Activated naive CD8-positive, alpha-beta T cell treated with anti-CD3 and anti-CD28 coated beads, Interleukin-2, amount 50 U/mL, for 16 hours (primary cell): ENCODE measurements around the gene NRF1.
"Not testable (repeated sequence)": the region's sequence is repeated elsewhere in the genome, so short reads cannot be mapped to it uniquely, and the experiment has no call there.

Experiments used
- DNase-seq: peaks from one replicate; pipeline ENCODE4 v3.0.0-alpha.2; 2020; ENCODE audit warnings: low read depth, low spot score

NRF1 gene

DNA sequence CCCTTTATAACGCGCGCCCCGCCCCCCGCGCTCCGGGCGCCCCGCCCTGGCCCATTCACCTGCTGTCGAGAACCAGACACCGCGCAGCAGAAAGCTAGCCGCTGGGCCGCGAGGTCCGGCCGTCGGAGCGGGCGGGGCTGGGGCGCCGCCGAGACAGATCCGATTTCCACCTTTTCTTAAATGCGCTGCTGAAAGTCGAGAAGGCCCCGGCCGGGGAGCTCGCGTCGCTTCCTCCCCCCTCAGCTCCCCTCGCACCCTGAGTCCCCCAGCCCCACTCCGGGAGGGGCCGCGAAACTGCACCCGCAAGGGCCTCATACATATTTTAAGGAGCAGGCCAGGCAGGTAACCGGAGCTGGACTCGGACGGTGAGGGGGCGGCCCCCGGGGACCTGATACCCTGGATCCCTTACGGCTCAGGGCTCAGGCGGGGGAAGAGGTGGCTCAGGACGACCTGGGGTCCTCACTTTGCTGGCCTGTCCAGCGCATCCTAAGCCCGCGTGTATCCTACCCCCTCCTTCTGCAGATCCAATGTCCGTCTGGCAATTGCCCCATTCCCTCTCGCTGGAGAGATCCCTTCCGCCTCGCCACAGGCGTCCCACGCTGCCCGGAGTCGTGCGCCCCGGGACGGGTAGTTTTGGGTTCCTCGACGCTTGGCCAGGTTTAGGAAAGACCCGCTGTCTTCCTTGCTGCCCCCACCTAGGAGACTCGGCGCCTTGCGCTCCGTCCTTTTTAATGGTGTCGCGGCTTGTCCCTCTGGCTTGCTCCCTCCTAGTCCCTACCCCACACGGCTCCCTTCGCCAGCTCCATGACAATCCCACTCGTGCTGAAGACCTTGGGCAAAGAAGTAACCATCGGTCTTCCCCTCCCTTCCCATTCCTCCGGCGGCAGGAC is 170.7 kb downstream of the NRF1 start:
- DNase-seq = no peak

GRCh38 chr7:129782818-129783583 is 171.5 kb downstream of the NRF1 start:
- DNase-seq = no peak

- no peak for DNase-seq
Measured at GRCh38 chr7:129783584-129783919, 172.0 kb downstream of the NRF1 start.

- DNase-seq = no peak
Measured at GRCh38 chr7:129784437-129784782, 172.9 kb downstream of the NRF1 start.

DNA sequence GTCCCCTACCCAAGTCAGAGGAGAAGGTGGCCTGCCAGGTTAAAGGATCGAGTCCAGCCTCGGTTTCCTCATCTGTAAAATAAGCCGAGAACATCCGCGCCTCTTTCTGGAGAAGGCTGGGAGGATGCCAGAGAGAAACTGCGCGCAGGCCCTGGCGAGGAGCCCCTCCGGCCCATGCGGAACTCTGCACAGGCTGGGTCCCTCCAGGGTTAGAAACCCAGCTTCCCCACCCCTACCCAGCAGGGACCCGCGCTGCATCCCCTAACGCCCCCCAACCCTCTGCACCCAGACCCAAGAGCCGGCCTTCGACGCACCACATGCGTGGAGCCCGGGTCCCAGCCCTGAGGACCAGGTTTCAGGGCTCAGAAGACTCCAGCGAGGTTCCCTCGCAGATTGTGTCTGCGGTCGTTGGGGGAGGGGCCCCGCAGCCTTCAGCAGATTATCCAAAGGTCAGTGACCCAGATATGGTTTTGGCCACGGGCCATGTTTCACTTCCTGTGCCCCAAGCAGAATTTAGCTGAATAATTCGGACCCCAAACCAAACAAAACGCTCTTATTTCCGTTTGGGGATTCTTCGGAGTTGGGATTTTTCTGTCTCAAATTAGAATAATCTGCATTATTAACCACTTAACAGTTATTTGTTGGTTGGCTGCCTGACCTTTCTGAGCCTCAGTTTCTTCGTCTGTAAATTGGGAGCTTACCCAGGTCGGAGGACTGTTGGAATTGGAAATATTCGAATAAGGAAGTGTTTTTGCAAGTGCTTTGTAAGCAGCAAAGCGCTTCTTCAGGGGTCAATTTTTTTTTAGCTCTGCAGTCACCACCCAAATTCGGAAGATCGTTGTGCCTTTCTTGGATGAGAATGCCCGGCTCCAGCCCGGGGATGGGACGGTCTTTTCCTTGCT is 173.5 kb downstream of the NRF1 start:
- no peak for DNase-seq

- DNase-seq = no peak
Measured at GRCh38 chr7:129785685-129786514, 174.4 kb downstream of the NRF1 start.

DNA sequence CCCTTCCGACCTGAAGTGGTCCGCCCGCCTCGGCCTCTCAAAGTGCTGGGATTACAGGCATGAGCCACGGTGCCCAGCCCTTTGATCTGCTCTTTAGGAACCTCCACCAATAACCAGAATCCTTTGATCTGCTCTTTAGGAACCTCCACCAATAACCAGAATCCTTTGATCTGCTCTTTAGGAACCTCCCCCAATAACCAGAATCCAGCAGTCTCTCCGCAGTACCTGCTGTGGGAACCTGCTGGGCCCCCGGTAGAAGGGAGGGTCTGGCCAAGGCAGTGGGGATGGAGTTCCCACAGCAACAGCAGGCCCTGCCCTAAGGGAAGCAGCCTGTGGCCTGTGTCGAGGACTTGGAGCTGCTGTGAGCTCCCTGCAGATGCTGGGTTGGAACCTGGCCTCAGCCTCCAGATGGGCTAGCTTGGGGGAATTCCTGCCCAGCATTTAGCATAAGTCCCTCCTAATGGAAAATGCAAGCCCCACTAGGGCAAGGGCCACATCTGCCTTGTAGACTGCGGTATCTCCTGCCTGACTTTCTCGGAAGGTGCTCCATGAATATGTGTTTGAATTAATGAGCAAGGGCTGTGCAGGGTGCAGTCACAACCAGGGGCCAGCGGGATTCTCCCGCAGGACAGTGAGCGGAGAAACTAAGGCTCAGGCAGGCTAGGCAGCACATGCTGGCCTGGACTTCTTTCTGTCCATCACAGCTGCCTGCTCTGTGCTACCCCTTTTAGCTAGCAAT is 175.5 kb downstream of the NRF1 start:
- no peak for DNase-seq

DNA sequence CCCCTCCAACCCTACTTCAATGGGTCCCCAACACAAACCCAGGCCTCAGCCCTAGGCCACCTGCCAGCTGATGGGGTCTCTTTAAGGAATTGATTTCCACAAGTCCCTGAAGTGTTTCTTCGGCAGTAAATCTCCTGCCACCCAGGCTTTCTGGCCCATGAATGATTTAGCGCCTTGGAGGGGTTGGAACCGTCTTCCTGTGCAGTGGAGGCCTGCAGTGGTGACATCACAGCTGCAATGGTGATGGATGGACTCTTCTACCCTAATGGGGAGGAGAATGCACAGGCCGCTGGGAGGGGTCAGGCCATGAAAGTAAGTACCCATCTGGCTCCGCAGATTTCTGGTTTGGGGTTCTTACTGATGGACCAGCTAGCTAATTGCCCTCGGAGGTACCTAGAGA is 177.5 kb downstream of the NRF1 start:
- DNase-seq = no peak

- no peak for DNase-seq
Measured at GRCh38 chr7:129789652-129790051, 178.1 kb downstream of the NRF1 start.

GRCh38 chr7:129790136-129790535 is 178.6 kb downstream of the NRF1 start:
- DNase-seq = no peak

DNA sequence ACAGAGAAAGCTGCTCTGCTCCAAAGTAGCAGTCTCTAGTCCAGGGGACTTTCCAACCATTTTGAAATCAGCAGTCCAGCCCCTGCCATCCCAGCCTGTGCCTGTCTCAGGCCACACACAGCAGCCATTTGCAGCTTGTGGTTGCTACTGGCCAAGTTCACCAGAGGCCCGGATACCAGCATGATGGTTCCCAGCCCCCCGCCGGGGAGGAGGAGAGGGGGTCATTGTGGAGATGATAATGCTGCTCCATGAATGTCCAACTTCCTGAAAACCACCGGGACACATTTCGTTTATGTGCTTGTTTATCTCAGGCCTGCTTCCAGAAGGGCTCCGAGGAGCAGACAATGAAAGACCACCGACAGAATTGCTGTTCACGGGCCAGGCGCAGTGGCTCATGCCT is 181.2 kb downstream of the NRF1 start:
- DNase-seq = no peak

DNA sequence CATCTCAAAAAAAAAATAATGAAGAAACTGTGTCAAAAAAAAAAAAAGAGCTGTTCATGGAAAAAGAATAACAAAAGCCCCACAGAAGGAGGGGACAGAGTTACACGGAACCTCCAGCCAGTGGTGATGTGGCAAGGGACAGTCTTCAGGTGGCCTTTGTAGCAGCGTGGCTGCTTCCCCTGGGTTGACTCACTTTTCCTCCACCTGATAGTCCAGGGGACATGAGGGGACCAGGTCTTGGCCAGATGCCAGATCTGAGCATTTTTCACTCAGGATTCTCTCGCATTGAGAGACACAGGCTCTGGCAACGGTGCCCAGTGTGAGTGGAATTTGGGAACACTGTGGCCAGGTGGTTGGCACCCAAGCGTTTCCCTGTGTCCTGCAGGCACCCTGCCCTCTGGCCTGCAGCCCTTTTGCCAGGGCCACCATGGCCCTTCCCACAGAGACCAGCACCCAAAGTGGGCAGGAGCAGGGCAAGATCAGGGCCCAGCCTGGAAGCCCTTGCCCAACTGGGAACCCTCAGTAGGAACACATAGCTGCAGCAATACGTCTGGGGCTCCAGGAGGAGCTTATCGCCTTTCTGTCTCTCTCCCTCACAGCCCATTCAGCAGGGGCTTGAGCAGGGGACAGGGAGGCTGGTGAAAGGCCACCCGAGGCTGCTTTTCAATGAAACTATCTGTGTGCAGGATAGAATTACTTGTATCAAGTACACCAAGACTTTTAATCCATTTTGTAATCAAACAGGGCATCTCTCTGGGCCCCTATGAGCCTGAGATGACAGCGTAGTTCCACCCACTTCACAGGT is 182.2 kb downstream of the NRF1 start:
- DNase-seq = no peak

DNA sequence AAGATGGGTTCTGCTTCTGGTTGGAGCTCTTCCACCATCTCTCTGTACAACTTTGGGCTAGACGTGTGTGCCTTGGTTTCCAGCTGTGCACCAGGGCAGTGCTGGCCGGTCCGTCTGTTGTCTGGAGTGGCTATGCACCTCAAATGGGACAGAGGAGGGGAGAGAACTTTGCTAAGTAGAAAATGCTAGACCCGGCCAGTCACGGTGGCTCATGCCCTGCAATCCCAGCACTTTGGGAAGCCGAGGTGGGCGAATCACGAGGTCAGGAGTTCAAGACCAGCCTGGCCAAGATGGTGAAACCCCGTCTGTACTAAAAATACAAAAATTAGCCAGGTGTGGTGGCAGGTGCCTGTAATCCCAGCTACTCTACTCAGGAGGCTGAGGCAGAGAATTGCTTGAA is 182.9 kb downstream of the NRF1 start:
- not testable (repeated sequence) for DNase-seq

- no peak for DNase-seq
Measured at GRCh38 chr7:129796186-129796775, 184.8 kb downstream of the NRF1 start.

- DNase-seq = no peak
Measured at GRCh38 chr7:129797214-129797789, 185.8 kb downstream of the NRF1 start.

GRCh38 chr7:129798616-129799349 is 187.3 kb downstream of the NRF1 start:
- no peak for DNase-seq

DNA sequence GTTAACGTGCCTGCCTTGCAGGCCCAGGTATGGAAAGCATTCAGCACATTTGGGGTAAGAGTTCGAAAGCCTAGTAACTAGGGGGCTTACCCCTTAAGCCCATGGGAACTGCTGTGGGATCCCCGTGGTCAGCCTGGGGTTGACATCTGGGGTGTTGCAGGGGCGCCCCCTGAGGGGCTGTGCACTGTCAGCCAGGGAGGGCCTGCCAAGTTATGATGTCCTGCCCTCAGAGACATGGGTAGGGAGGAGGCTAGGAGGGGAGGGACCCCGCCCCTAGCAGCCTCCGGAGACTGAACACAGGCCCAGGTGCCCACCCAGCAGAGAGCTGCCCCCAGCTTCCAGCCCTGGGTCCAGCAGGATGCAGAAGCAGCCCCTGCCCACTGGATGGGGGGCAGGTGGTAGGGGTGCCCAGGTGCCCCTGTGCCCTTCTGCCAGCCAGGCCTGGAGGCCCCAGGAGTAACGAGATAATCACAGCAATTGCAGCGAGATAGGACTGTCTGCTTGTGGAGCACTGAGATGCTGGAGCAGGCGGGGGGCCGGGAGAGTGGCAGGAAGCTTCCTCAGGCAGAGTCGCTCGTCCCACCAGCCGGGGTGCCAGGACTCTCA is 187.9 kb downstream of the NRF1 start:
- DNase-seq = no peak

DNA sequence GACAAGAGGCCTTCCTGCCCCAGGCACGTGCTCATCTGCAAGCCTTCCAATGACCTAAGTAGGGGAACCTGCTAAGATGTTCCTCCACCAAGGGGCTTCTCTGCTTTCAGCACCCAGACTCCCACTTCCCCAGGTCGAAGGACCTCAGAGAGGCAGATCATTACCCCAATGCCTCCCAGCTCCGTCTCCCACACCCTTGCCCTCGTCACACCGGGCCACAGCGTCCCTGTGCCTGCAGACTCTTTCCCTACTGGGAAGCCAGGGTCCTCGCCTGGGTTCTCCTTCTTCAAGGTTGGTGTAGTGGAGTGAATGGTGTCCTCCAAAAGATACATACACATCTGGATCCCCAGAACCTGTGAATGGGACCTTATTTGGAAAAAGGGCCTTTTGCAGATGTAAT is 189.4 kb downstream of the NRF1 start:
- DNase-seq = no peak
